H1 (cell line): ENCODE data around the gene CMSS1. TPM values are rescaled to one million over a fixed set of nuclear protein-coding genes. Genes with fewer than 3 reads are reported as not detected.

Experiments used
- CTCF ChIA-PET: fragments of 300-600 bp; sonication (Branson Sonifier 250); formaldehyde crosslinking; loops from one replicate; lab custom pipeline; 2021; ENCODE audit not compliant: partially characterized antibody; lab: Charles Lee
- POLR2A ChIA-PET: fragments of 300-600 bp; sonication (Branson Sonifier 250); formaldehyde crosslinking; loops from one replicate; lab custom pipeline; 2021; ENCODE audit warnings: inconsistent platforms; ENCODE audit not compliant: partially characterized antibody; lab: Charles Lee
- DNase-seq, 2 experiments: peaks; one replicate each; pipeline versions ENCODE4 v3.0.0 to v3.0.0-alpha.2; 2010 to 2022; ENCODE audit warnings: low spot score in 2 of 2, low read depth in 1 of 2, mixed read lengths in 1 of 2
- FAIRE-seq: peaks from 2 replicates; lab custom pipeline; 2011; peaks lifted over from hg19 to GRCh38; lab: Jason Lieb, UNC
- H2AFZ ChIP-seq: 2 replicates; pipeline ENCODE4 v1.8.1; 2012; ENCODE audit warnings: low read length, inconsistent platforms
- H2AK5ac ChIP-seq: 2 replicates; pipeline ENCODE4 v1.6.1; 2013; ENCODE audit warnings: low read depth, low read length
- H2BK120ac ChIP-seq: replicated peaks from 2 replicates; pipeline ENCODE3; 2013; ENCODE audit warnings: low read depth, low read length, inconsistent platforms
- H2BK12ac ChIP-seq: 2 replicates; pipeline ENCODE4 v1.6.1; 2013; ENCODE audit warnings: low read depth, low read length
- H2BK15ac ChIP-seq: 2 replicates; pipeline ENCODE4 v1.6.1; 2013; ENCODE audit warnings: low read length
- H2BK20ac ChIP-seq: 2 replicates; pipeline ENCODE4 v1.6.1; 2013; ENCODE audit warnings: low read length
- H2BK5ac ChIP-seq: 2 replicates; pipeline ENCODE4 v1.6.1; 2013; ENCODE audit warnings: low read depth, low read length
- H3K14ac ChIP-seq: 2 replicates; pipeline ENCODE4 v1.6.1; 2013; ENCODE audit warnings: inconsistent platforms; ENCODE audit not compliant: insufficient read length
- H3K18ac ChIP-seq: 2 replicates; pipeline ENCODE4 v1.6.1; 2013; ENCODE audit warnings: low read length; ENCODE audit errors: extremely low read depth
- H3K23ac ChIP-seq: 2 replicates; pipeline ENCODE4 v1.6.1; 2013; ENCODE audit warnings: inconsistent platforms; ENCODE audit not compliant: insufficient read length
- H3K23me2 ChIP-seq: 2 replicates; pipeline ENCODE4 v1.6.1; 2013; ENCODE audit warnings: low read depth, low read length
- H3K27ac ChIP-seq: 2 replicates; pipeline ENCODE4 v1.6.1; 2011; ENCODE audit warnings: low read depth, low read length, inconsistent platforms
- H3K27me3 ChIP-seq, 4 experiments: replicated peaks in 1 of 4; 1 replicate in 1 of 4; 2 replicates in 3 of 4; pipeline versions ENCODE4 v1.6.1 to v1.8.1; 2011 to 2013; ENCODE audit warnings: low read length in 3 of 4, mild to moderate bottlenecking in 3 of 4, inconsistent platforms in 2 of 4, mixed read lengths in 2 of 4, moderate library complexity in 1 of 4; ENCODE audit not compliant: control insufficient read depth in 3 of 4, insufficient read depth in 3 of 4; ENCODE audit errors: extremely low read depth in 1 of 4
- H3K36me3 ChIP-seq, 4 experiments: 2 replicates each; pipeline versions ENCODE4 v1.6.1 to v1.8.1; 2011 to 2013; ENCODE audit warnings: mild to moderate bottlenecking in 4 of 4, low read length in 3 of 4, moderate library complexity in 2 of 4, control low read depth in 1 of 4, inconsistent platforms in 1 of 4; ENCODE audit not compliant: insufficient read depth in 4 of 4, control insufficient read depth in 2 of 4
- H3K4ac ChIP-seq: replicated peaks from 2 replicates; pipeline ENCODE3; 2013; ENCODE audit warnings: low read length, low read depth, mixed read lengths, inconsistent platforms; ENCODE audit not compliant: insufficient read length
- H3K4me1 ChIP-seq, 4 experiments: replicated peaks in 1 of 4; 1 replicate in 1 of 4; 2 replicates in 3 of 4; pipeline versions ENCODE4 v1.6.1 to v1.8.1; 2011 to 2013; ENCODE audit warnings: low read length in 3 of 4, inconsistent platforms in 2 of 4, mixed read lengths in 1 of 4; ENCODE audit not compliant: insufficient read depth in 4 of 4, control insufficient read depth in 3 of 4
- H3K4me2 ChIP-seq, 2 experiments: 2 replicates each; pipeline versions ENCODE4 v1.6.1 to v1.8.1; 2011 to 2013; ENCODE audit warnings: low read depth in 2 of 2, low read length in 2 of 2, control low read depth in 1 of 2, inconsistent platforms in 1 of 2, mild to moderate bottlenecking in 1 of 2; ENCODE audit not compliant: insufficient read depth in 1 of 2
- H3K4me3 ChIP-seq, 4 experiments: fragments of 200-600, 300-600 bp in 1 of 4; sonication (generic), shearing (Covaris generic), sonication (Bioruptor Twin) in 1 of 4; 2 replicates each; pipeline versions ENCODE4 v1.5.1 to v1.8.1; 2011 to 2016; ENCODE audit warnings: low read length in 4 of 4, low read depth in 3 of 4, control low read depth in 2 of 4, inconsistent platforms in 2 of 4, mild to moderate bottlenecking in 2 of 4, mixed read lengths in 1 of 4, moderate library complexity in 1 of 4; ENCODE audit not compliant: insufficient read depth in 2 of 4; ENCODE audit errors: extremely low read depth in 1 of 4
- H3K56ac ChIP-seq: replicated peaks from 2 replicates; pipeline ENCODE3; 2013; ENCODE audit warnings: low read depth, mild to moderate bottlenecking, mixed read lengths, low read length, inconsistent platforms; ENCODE audit not compliant: insufficient read length
- H3K79me1 ChIP-seq: 2 replicates; pipeline ENCODE4 v1.6.1; 2013; ENCODE audit warnings: low read depth, low read length, control low read depth
- H3K79me2 ChIP-seq, 2 experiments: 2 replicates each; pipeline versions ENCODE4 v1.6.1 to v1.8.1; 2012 to 2013; ENCODE audit warnings: low read length in 2 of 2, mild to moderate bottlenecking in 2 of 2, inconsistent platforms in 1 of 2; ENCODE audit not compliant: insufficient read depth in 2 of 2, control insufficient read depth in 1 of 2
- H3K9ac ChIP-seq, 4 experiments: replicated peaks in 1 of 4; 1 replicate in 1 of 4; 2 replicates in 3 of 4; pipeline versions ENCODE4 v1.6.1 to v1.8.1; 2011 to 2013; ENCODE audit warnings: low read depth in 3 of 4, low read length in 3 of 4, control low read depth in 2 of 4, mild to moderate bottlenecking in 2 of 4, moderate library complexity in 2 of 4, inconsistent platforms in 1 of 4; ENCODE audit errors: extremely low read depth in 1 of 4
- H3K9me3 ChIP-seq, 2 experiments: 2 replicates each; pipeline versions ENCODE4 v1.6.1 to v1.8.1; 2012 to 2013; ENCODE audit warnings: mild to moderate bottlenecking in 2 of 2, moderate library complexity in 2 of 2, control low read depth in 1 of 2, inconsistent platforms in 1 of 2, low read depth in 1 of 2, low read length in 1 of 2, mixed read lengths in 1 of 2; ENCODE audit not compliant: insufficient read depth in 2 of 2
- H4K20me1 ChIP-seq, 2 experiments: replicated peaks in 1 of 2; 2 replicates each; pipeline versions ENCODE3 to v1.8.1; 2011 to 2013; ENCODE audit warnings: inconsistent platforms in 2 of 2, low read length in 2 of 2, mild to moderate bottlenecking in 1 of 2; ENCODE audit not compliant: insufficient read depth in 2 of 2, control insufficient read depth in 1 of 2
- H4K5ac ChIP-seq: 2 replicates; pipeline ENCODE4 v1.6.1; 2013; ENCODE audit warnings: low read length, low read depth, mixed read lengths, inconsistent platforms; ENCODE audit not compliant: insufficient read length
- H4K8ac ChIP-seq: 2 replicates; pipeline ENCODE4 v1.8.0; 2013; ENCODE audit warnings: mild to moderate bottlenecking, moderate library complexity, low read length, inconsistent platforms; ENCODE audit not compliant: insufficient read depth; ENCODE audit errors: extremely low read depth
- H4K91ac ChIP-seq: replicated peaks from 2 replicates; pipeline ENCODE3; 2013; ENCODE audit warnings: low read length, mixed read lengths, inconsistent platforms; ENCODE audit not compliant: insufficient read length
- CHD1 ChIP-seq: IDR thresholded peaks from 2 replicates; pipeline ENCODE4 v1.6.1; 2012; ENCODE audit warnings: low read depth, low read length, improper control_type of control experiment
- CHD2 ChIP-seq: IDR thresholded peaks from 2 replicates; pipeline ENCODE4 v1.6.1; 2012; ENCODE audit warnings: low read length, improper control_type of control experiment
- EP300 ChIP-seq, 2 experiments: IDR thresholded peaks; 1 replicate in 1 of 2; 2 replicates in 1 of 2; pipeline ENCODE4 v1.6.1; 2011 to 2012; ENCODE audit warnings: low read depth in 2 of 2, low read length in 2 of 2, mild to moderate bottlenecking in 2 of 2, borderline replicate concordance in 1 of 2, inconsistent platforms in 1 of 2, moderate library complexity in 1 of 2
- FOSL1 ChIP-seq: IDR thresholded peaks from 2 replicates; pipeline ENCODE4 v1.6.1; 2011; ENCODE audit warnings: mild to moderate bottlenecking, low read depth, low read length, moderate library complexity; ENCODE audit not compliant: insufficient read depth
- GABPA ChIP-seq: IDR thresholded peaks from 2 replicates; pipeline ENCODE4 v1.6.1; 2011; ENCODE audit warnings: mild to moderate bottlenecking, low read length, moderate library complexity, borderline replicate concordance; ENCODE audit not compliant: insufficient read depth
- MAFK ChIP-seq: IDR thresholded peaks from 2 replicates; pipeline ENCODE4 v1.6.1; 2012; ENCODE audit warnings: low read depth, mild to moderate bottlenecking, improper control_type of control experiment, low read length
- RXRA ChIP-seq: IDR thresholded peaks from 2 replicates; pipeline ENCODE4 v1.6.1; 2011; ENCODE audit warnings: low read depth, mild to moderate bottlenecking, low read length, moderate library complexity; ENCODE audit not compliant: insufficient read depth
- SIX5 ChIP-seq: IDR thresholded peaks from 2 replicates; pipeline ENCODE4 v1.6.1; 2011; ENCODE audit warnings: mild to moderate bottlenecking, low read depth, low read length
- SP2 ChIP-seq: IDR thresholded peaks from 2 replicates; pipeline ENCODE4 v1.6.1; 2012; ENCODE audit warnings: mild to moderate bottlenecking, low read length, inconsistent platforms
- WGBS, 2 experiments: shearing (Covaris generic) in 1 of 2; methylation state at CpG; one replicate each; pipeline versions ENCODE4 v1.1.6 to v1.1.7; 2013 to 2015; ENCODE audit warnings: low lambda C conversion rate in 2 of 2, mixed read lengths in 2 of 2, inconsistent platforms in 1 of 2, low coverage in 1 of 2, missing lambda C conversion rate in 1 of 2; ENCODE audit not compliant: insufficient replicate concordance in 2 of 2, insufficient coverage in 1 of 2, insufficient read length in 1 of 2; ENCODE audit errors: extremely low coverage in 1 of 2, missing lambda C conversion rate in 1 of 2; 5-methylcytosine and 5-hydroxymethylcytosine counted together
- polyA plus RNA-seq, 7 experiments: library from polyadenylated mRNA; depleted of rRNA in 3 of 7; stranded (reverse) in 5 of 7; unstranded in 2 of 7; fragments of >200 nt in 5 of 7; fragments of 200-250 nt in 2 of 7; gene quantifications; 1 replicate in 5 of 7; 2 replicates in 1 of 7; 4 replicates in 1 of 7; pipeline versions ENCODE4 v1.2.1 to v1.2.3, GENCODE V29; 2011 to 2013; ENCODE audit warnings: missing spikeins in 2 of 7, mixed read lengths in 2 of 7
- total RNA-seq: library from RNA; stranded (reverse); fragmentation: NEBNext Ultra II Directional; extraction: Animal tissue kit (Norgen Biotek cat#: 25700); gene quantifications from 2 replicates; pipeline ENCODE4 v1.2.1, GENCODE V29; 2021
- TF ChIP-seq, protein P1 (sequence below): IDR thresholded peaks from 2 replicates; pipeline ENCODE4 v1.6.1; 2011; ENCODE audit warnings: low read length, improper control_type of control experiment

Gene CMSS1
- total and polyA plus RNA-seq, 2 of the 8 experiments (the other 6 are each of a cell fraction or from before 2014, with no cell fraction given) = 15.2 to 75.1 TPM

GRCh38 chr3:99978221-99978620 is 160.6 kb downstream of the CMSS1 start:
- FAIRE-seq = no peak
- Histone ChIP-seq H2BK12ac (no peak overlapping the region), H4K91ac (no peak overlapping the region), H4K5ac (no peak overlapping the region), H3K4me1 (no peaks in the 10 kb centered on the region), H2BK15ac (no peak overlapping the region), H3K79me2 (no peaks in the 10 kb centered on the region), H3K27ac (no peak overlapping the region), H2BK120ac (no peak overlapping the region), H2AK5ac (no peak overlapping the region), H3K4me3 (no peak overlapping the region), H3K4me2 (no peak overlapping the region), H4K8ac (no peak overlapping the region), H3K79me1 (no peaks in the 10 kb centered on the region), H3K23ac (no peak overlapping the region), H3K36me3 (no peaks in the 10 kb centered on the region), H4K20me1 (no peaks in the 10 kb centered on the region), H3K9ac (no peak overlapping the region), H3K14ac (no peak overlapping the region), H2AFZ (no peak overlapping the region), H2BK20ac (no peak overlapping the region), H3K23me2 (no peaks in the 10 kb centered on the region), H3K56ac (no peak overlapping the region), H3K18ac (no peak overlapping the region), H3K4ac (no peak overlapping the region), H3K27me3 (no peaks in the 10 kb centered on the region), H3K9me3 (0 out of 4 replicates have a peak, but pooled peaks cover 0 to 3% of the 10 kb centered on the region in 2 experiments), H2BK5ac (no peak overlapping the region)
- ChIA-PET POLR2A (no interaction called here), CTCF (no interaction called here)
- 88% methylated on average over 1 of the region's 1 CpG; no CpG with 5 or more reads in 1 of the 2 experiments for WGBS, 2 experiments
- TF ChIP-seq FOSL1 (no peak), RXRA (no peak), MAFK (no peak), CHD2 (no peak), SP2 (no peak), GABPA (no peak), SIX5 (no peak), EP300 (IDR thresholded peaks at IDR 0.05; ENCODE audit: borderline replicate concordance in 1 of 2, low read depth in 2 of 2, low read length in 2 of 2) (no peak), CHD1 (no peak)
- TF ChIP-seq, protein P1, sequence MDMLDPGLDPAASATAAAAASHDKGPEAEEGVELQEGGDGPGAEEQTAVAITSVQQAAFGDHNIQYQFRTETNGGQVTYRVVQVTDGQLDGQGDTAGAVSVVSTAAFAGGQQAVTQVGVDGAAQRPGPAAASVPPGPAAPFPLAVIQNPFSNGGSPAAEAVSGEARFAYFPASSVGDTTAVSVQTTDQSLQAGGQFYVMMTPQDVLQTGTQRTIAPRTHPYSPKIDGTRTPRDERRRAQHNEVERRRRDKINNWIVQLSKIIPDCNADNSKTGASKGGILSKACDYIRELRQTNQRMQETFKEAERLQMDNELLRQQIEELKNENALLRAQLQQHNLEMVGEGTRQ = no peak
- no peak for DNase-seq
